GM13977 (cell line): Measurements from ENCODE around the gene MIGA2.
"Not testable (repeated sequence)": the region's sequence is repeated elsewhere in the genome, so short reads cannot be mapped to it uniquely, and the experiment has no call there.

Experiments
- DNase-seq: peaks from one replicate; pipeline ENCODE4 v3.0.0; 2012; ENCODE audit warnings: low spot score
- CTCF ChIP-seq: IDR thresholded peaks from 2 replicates; pipeline ENCODE4 v1.5.1; 2012; ENCODE audit warnings: mild to moderate bottlenecking, control low read depth; ENCODE audit not compliant: insufficient read depth; ENCODE audit errors: extremely low read depth, missing control alignments
- in situ Hi-C: fragments of 300-500 bp; cut with MboI; formaldehyde crosslinking; loops from one replicate; pipeline ENCODE4 v1.12.0; 2022; ENCODE audit warnings: low sequenced_read_pairs, low pct_unique_long_range_greater_than_20kb, mixed read lengths, inconsistent platforms; ENCODE audit not compliant: unreplicated experiment

The MIGA2 gene

GRCh38 chr9:129028192-129028966, 8.0 kb upstream of the MIGA2 start, which contains the start of gene SH3GLB2:
Gene SH3GLB2, minus strand, starts transcription at chr9:129028331. Its CDS starts 177 bp downstream, at chr9:129028154.
- DNase-seq: peak; percentile 99
- peak; percentile 85 for TF ChIP-seq CTCF
- in situ Hi-C loops: no loop called here

- in situ Hi-C loops: no loop called here
- no peak for DNase-seq
- TF ChIP-seq CTCF: no peak
Observed at GRCh38 chr9:129030191-129030590, 6.2 kb upstream of the MIGA2 start.

GRCh38 chr9:129031514-129031913, 4.9 kb upstream of the MIGA2 start:
- in situ Hi-C loops: no loop called here
- no peak for TF ChIP-seq CTCF

GRCh38 chr9:129032541-129033159, 3.8 kb upstream of the MIGA2 start:
- DNase-seq: no peak
- in situ Hi-C loops: no loop called here
- no peak for TF ChIP-seq CTCF

More at GRCh38 chr9:129031514-129031913, 4.9 kb upstream of the MIGA2 start:
- no peak for DNase-seq

- DNase-seq: no peak
- in situ Hi-C loops: no loop called here
Observed at GRCh38 chr9:129033216-129033615, 3.2 kb upstream of the MIGA2 start.

GRCh38 chr9:129035838-129036237, 588 bp upstream of the MIGA2 start:
- DNase-seq, in situ Hi-C loops: not testable (repeated sequence)

More at GRCh38 chr9:129033216-129033615, 3.2 kb upstream of the MIGA2 start:
- no peak for TF ChIP-seq CTCF
